C4-2B (cell line): ENCODE data around the gene CAMK2A.

ENCODE experiments used
- ZFX ChIP-seq: fragments of 450-650 bp; IDR thresholded peaks from 2 replicates; pipeline ENCODE4 v1.6.1; 2017
- TF ChIP-seq, protein P1 (sequence below): fragments of 450-650 bp; conservative IDR thresholded peaks from 2 replicates; pipeline ENCODE4 v1.5.1; 2017; ENCODE audit warnings: mild to moderate bottlenecking

DNA sequence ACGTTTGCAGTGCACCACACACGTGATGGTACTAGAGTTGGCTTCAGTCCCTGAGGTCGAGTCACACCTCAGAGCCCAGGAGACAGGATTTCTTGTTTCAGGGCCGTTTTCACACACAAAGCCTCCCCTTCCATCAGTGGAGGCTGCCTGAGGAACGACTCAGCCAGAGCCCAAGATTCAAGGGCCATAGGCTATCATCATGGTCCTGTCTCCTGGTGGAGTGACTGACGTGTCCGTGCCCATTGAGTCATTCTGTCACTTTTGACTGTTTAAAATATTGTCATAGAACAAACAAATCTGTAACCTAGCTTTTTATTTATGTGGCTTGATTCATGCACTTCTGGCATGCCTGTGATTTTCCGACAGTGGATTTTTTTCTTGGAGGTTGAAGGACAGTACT, 28.3 kb downstream of the CAMK2A start:
- TF ChIP-seq, protein P1, sequence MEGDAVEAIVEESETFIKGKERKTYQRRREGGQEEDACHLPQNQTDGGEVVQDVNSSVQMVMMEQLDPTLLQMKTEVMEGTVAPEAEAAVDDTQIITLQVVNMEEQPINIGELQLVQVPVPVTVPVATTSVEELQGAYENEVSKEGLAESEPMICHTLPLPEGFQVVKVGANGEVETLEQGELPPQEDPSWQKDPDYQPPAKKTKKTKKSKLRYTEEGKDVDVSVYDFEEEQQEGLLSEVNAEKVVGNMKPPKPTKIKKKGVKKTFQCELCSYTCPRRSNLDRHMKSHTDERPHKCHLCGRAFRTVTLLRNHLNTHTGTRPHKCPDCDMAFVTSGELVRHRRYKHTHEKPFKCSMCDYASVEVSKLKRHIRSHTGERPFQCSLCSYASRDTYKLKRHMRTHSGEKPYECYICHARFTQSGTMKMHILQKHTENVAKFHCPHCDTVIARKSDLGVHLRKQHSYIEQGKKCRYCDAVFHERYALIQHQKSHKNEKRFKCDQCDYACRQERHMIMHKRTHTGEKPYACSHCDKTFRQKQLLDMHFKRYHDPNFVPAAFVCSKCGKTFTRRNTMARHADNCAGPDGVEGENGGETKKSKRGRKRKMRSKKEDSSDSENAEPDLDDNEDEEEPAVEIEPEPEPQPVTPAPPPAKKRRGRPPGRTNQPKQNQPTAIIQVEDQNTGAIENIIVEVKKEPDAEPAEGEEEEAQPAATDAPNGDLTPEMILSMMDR, result no peak
- no peak for TF ChIP-seq ZFX
